K562 (cell line): ENCODE data around the gene ARHGEF7. TPM values are rescaled to one million over a fixed set of nuclear protein-coding genes. Genes with fewer than 3 reads are reported as not detected.

Experiments used
- ATAC-seq: fragments of 200-7000 bp; cut with Tn5 transposase; 3 replicates; pipeline ENCODE4 v1.9.1; 2020; ENCODE audit warnings: moderate library complexity
- BruUV-seq: library from RNA; stranded (reverse); fragments of 400-500 nt; replicated peaks from 2 replicates; lab custom pipeline; 2021; lab: Mats Ljungman, UMichigan
- CTCF ChIA-PET: fragments of 300-600 bp; formaldehyde crosslinking; extraction: SDS; loops from one replicate; lab custom pipeline; 2021; ENCODE audit warnings: low intra/inter-chr PET ratio; lab: Yijun Ruan, JAX
- POLR2A ChIA-PET: fragments of 300-600, 350-650 bp; sonication (Branson Sonifier 250); formaldehyde crosslinking; extraction: SDS; loops from one replicate; lab custom pipeline; 2021; ENCODE audit warnings: antibody characterized with exemption, inconsistent platforms; lab: Yijun Ruan, JAX
- DNase-seq, 4 experiments: peaks; one replicate each; pipeline versions ENCODE4 v3.0.0 to v3.0.0-alpha.2; 2011 to 2018; ENCODE audit warnings: low spot score in 3 of 4, mixed read lengths in 3 of 4; ENCODE audit errors: extremely low read depth in 1 of 4
- FAIRE-seq: peaks from 2 replicates; lab custom pipeline; 2011; peaks lifted over from hg19 to GRCh38; lab: Jason Lieb, UNC
- H2AFZ ChIP-seq: 2 replicates; pipeline ENCODE4 v1.6.0; 2011; ENCODE audit warnings: low read depth, low read length, control low read depth, inconsistent platforms
- H3K27ac ChIP-seq: fragments of 200-600 bp; 3 replicates; pipeline ENCODE4 v1.8.0; 2011; ENCODE audit warnings: low read depth, mild to moderate bottlenecking, control low read depth, inconsistent platforms, low read length, moderate library complexity, mixed read lengths; ENCODE audit errors: extremely low read depth
- H3K27me3 ChIP-seq, 2 experiments: fragments of 300-600 bp in 1 of 2; 2 replicates in 1 of 2; 3 replicates in 1 of 2; pipeline versions ENCODE4 v1.6.0 to v1.8.0; 2011; ENCODE audit warnings: inconsistent platforms in 2 of 2, low read length in 2 of 2, mild to moderate bottlenecking in 1 of 2, mixed read lengths in 1 of 2, moderate library complexity in 1 of 2; ENCODE audit not compliant: control insufficient read depth in 2 of 2, insufficient read depth in 2 of 2
- H3K36me3 ChIP-seq: fragments of 300-600 bp; 3 replicates; pipeline ENCODE4 v1.8.0; 2011; ENCODE audit warnings: mild to moderate bottlenecking, low read length, inconsistent platforms; ENCODE audit not compliant: control insufficient read depth, insufficient read depth
- H3K4me1 ChIP-seq, 2 experiments: fragments of 200-600 bp in 1 of 2; replicated peaks in 1 of 2; 2 replicates in 1 of 2; 3 replicates in 1 of 2; pipeline versions ENCODE4 v1.5.1 to v1.8.0; 2011; ENCODE audit warnings: inconsistent platforms in 2 of 2, low read length in 2 of 2, mild to moderate bottlenecking in 1 of 2, mixed read lengths in 1 of 2, moderate library complexity in 1 of 2; ENCODE audit not compliant: control insufficient read depth in 2 of 2, insufficient read depth in 2 of 2
- H3K4me2 ChIP-seq: 2 replicates; pipeline ENCODE4 v1.6.1; 2011; ENCODE audit warnings: low read length, control low read depth, inconsistent platforms, mixed read lengths; ENCODE audit not compliant: insufficient read depth
- H3K4me3 ChIP-seq: fragments of 200-600 bp; sonication (generic), shearing (Covaris generic); 2 replicates; pipeline ENCODE4 v1.5.1; 2016; ENCODE audit warnings: control low read depth, inconsistent platforms
- H3K79me2 ChIP-seq: fragments of 200-600 bp; 3 replicates; pipeline ENCODE4 v1.8.0; 2011; ENCODE audit warnings: low read length, inconsistent platforms; ENCODE audit not compliant: control insufficient read depth, insufficient read depth
- H3K9ac ChIP-seq, 2 experiments: 2 replicates each; pipeline versions ENCODE4 v1.6.0 to v1.6.1; 2011; ENCODE audit warnings: low read depth in 2 of 2, low read length in 2 of 2, control low read depth in 1 of 2, inconsistent platforms in 1 of 2, mild to moderate bottlenecking in 1 of 2, mixed read lengths in 1 of 2; ENCODE audit not compliant: insufficient read depth in 1 of 2
- H3K9me1 ChIP-seq: one replicate; pipeline ENCODE4 v1.6.0; 2011; ENCODE audit warnings: inconsistent platforms, mild to moderate bottlenecking, low read length, moderate library complexity; ENCODE audit not compliant: control insufficient read depth, insufficient read depth
- H3K9me3 ChIP-seq: replicated peaks from 2 replicates; pipeline ENCODE4 v1.5.1; 2011; ENCODE audit warnings: low read depth, low read length, inconsistent platforms; ENCODE audit not compliant: control insufficient read depth, insufficient read depth
- H4K20me1 ChIP-seq: replicated peaks from 2 replicates; pipeline ENCODE4 v1.6.1; 2011; ENCODE audit warnings: low read length, inconsistent platforms, mixed read lengths; ENCODE audit not compliant: control insufficient read depth, insufficient read depth
- CBX1 ChIP-seq: sonication (generic); IDR thresholded peaks from 2 replicates; pipeline ENCODE4 v1.6.1; 2016; ENCODE audit warnings: antibody characterized with exemption, low read depth, mild to moderate bottlenecking
- ETV5 ChIP-seq: sonication (generic); formaldehyde crosslinking; IDR thresholded peaks from 2 replicates; pipeline ENCODE4 v1.4.0; 2020; ENCODE audit warnings: low read depth, mild to moderate bottlenecking, missing genetic modification reagents
- FOXM1 ChIP-seq, 2 experiments: fragments of 450-650 bp in 1 of 2; sonication (generic) in 1 of 2; formaldehyde crosslinking in 1 of 2; IDR thresholded peaks; 2 replicates each; pipeline versions ENCODE4 v1.6.1 to v1.9.0; 2017 to 2022; ENCODE audit warnings: low read depth in 2 of 2, mild to moderate bottlenecking in 2 of 2, missing genetic modification reagents in 1 of 2, moderate library complexity in 1 of 2
- KAT7 ChIP-seq: sonication (generic); formaldehyde crosslinking; IDR thresholded peaks from 2 replicates; pipeline ENCODE4 v1.8.0; 2022; ENCODE audit warnings: missing genetic modification reagents, mild to moderate bottlenecking, borderline replicate concordance
- RFX1 ChIP-seq: fragments of 450-650 bp; IDR thresholded peaks from 2 replicates; pipeline ENCODE4 v1.6.1; 2016; ENCODE audit warnings: mild to moderate bottlenecking, moderate library complexity
- TBP ChIP-seq: optimal IDR thresholded peaks from 2 replicates; pipeline ENCODE3; 2011; ENCODE audit warnings: low read depth, low read length, improper control_type of control experiment
- TCFL5 ChIP-seq: fragments of 250-450 bp; sonication (Bioruptor Pico); conservative IDR thresholded peaks from 2 replicates; pipeline ENCODE4 v1.6.1; 2021; ENCODE audit warnings: mild to moderate bottlenecking, moderate library complexity, matching md5 sums
- TEAD1 ChIP-seq, 2 experiments: fragments of 450-650 bp in 1 of 2; sonication (generic) in 1 of 2; formaldehyde crosslinking; IDR thresholded peaks; 2 replicates each; pipeline versions ENCODE4 v1.4.0 to v1.8.0; 2020 to 2022; ENCODE audit warnings: mild to moderate bottlenecking in 2 of 2, missing genetic modification reagents in 1 of 2
- TEAD2 ChIP-seq: fragments of 450-650 bp; IDR thresholded peaks from 2 replicates; pipeline ENCODE4 v1.6.1; 2016; ENCODE audit warnings: missing genetic modification characterization, control low read depth, missing compliant biosample characterization
- ZBTB33 ChIP-seq: sonication (generic); formaldehyde crosslinking; IDR thresholded peaks from 2 replicates; pipeline ENCODE4 v1.8.1; 2023; ENCODE audit warnings: mild to moderate bottlenecking, missing genetic modification reagents
- ZBTB49 ChIP-seq: sonication (generic); formaldehyde crosslinking; IDR thresholded peaks from 2 replicates; pipeline ENCODE4 v1.8.0; 2022; ENCODE audit warnings: missing genetic modification reagents, mild to moderate bottlenecking, borderline replicate concordance
- ZFX ChIP-seq: sonication (generic); formaldehyde crosslinking; IDR thresholded peaks from 2 replicates; pipeline ENCODE4 v1.8.0; 2022; ENCODE audit warnings: mild to moderate bottlenecking, missing genetic modification reagents, moderate library complexity
- ZNF444 ChIP-seq: fragments of 250-450 bp; sonication (Bioruptor Pico); IDR thresholded peaks from 2 replicates; pipeline ENCODE4 v1.4.0; 2020; ENCODE audit warnings: mild to moderate bottlenecking, moderate library complexity
- ZNF586 ChIP-seq: fragments of 450-650 bp; formaldehyde crosslinking; conservative IDR thresholded peaks from 2 replicates; pipeline ENCODE4 v1.4.0; 2020; ENCODE audit warnings: mild to moderate bottlenecking, moderate library complexity
- ZNF589 ChIP-seq: fragments of 200-800 bp; sonication (Bioruptor generic); IDR thresholded peaks from 2 replicates; pipeline ENCODE4 v1.6.1; 2016; ENCODE audit warnings: low read depth, missing genetic modification characterization, missing compliant biosample characterization
- WGBS: fragments of 100-300 bp; shearing (Covaris generic); methylation state at CpG from one replicate; pipeline ENCODE4 v1.1.6; 2016; ENCODE audit warnings: low coverage, mixed read lengths; ENCODE audit not compliant: insufficient coverage; ENCODE audit errors: missing lambda C conversion rate; 5-methylcytosine and 5-hydroxymethylcytosine counted together
- in situ Hi-C: fragments of 300-500 bp; cut with MboI; formaldehyde crosslinking; loops from 4 replicates; pipeline ENCODE4 v1.15.0; 2018; ENCODE audit warnings: inconsistent platforms, mixed read lengths
- intact Hi-C: fragments of 100-400 bp; cut with micrococcal nuclease; formaldehyde crosslinking; loops from 2 replicates; pipeline ENCODE4 v1.14.2; 2022
- polyA plus RNA-seq, 8 experiments: library from polyadenylated mRNA; depleted of rRNA in 4 of 8; stranded (reverse) in 5 of 8; unstranded in 3 of 8; fragments of >200 nt; fragmentation: Nextera tagmentation in 2 of 8; fragmentation: Illumina TruSeq in 1 of 8; extraction: Ambion mirVana in 2 of 8; extraction: Trizol in 1 of 8; gene quantifications; 2 replicates each; pipeline versions ENCODE4 v1.2.1 to v1.2.3, GENCODE V29; 2011 to 2014; ENCODE audit warnings: inconsistent platforms in 1 of 8, missing spikeins in 1 of 8
- total RNA-seq, 7 experiments: library from RNA; depleted of rRNA in 6 of 7; stranded (reverse); fragments of >200 nt in 6 of 7; fragmentation: Illumina TruSeq in 2 of 7; extraction: Trizol in 2 of 7; gene quantifications; 2 replicates each; pipeline versions ENCODE4 v1.2.1 to v1.2.3, GENCODE V29; 2011 to 2021; ENCODE audit warnings: low replicate concordance in 1 of 7

Gene ARHGEF7
- total and polyA plus RNA-seq, 9 of the 15 experiments (the other 6 are each of a cell fraction or from before 2014, with no cell fraction given) = 2.1 to 26.8 (median 17.5) TPM

GRCh38 chr13:111209613-111210012 is 94.5 kb downstream of the ARHGEF7 start:
- H3K27ac ChIP-seq = no peak overlapping the region
- ChIA-PET POLR2A (no interaction called here), CTCF (no interaction called here)
- H3K9me3 ChIP-seq = no peaks in the 10 kb centered on the region
- peaks cover 4% of the 10 kb centered on the region for H4K20me1 ChIP-seq
- in situ Hi-C loops = no loop called here
- TF ChIP-seq ZBTB49 (CRISPR knock-in tag) (no peak), TCFL5 (no peak), TEAD1 (CRISPR knock-in tag; IDR thresholded peaks at IDR 0.05) (no peak), ZNF586 (CRISPR knock-in tag) (no peak), FOXM1 (IDR thresholded peaks at IDR 0.05; ENCODE audit: low read depth) (no peak), FOXM1 (CRISPR knock-in tag; IDR thresholded peaks at IDR 0.05; ENCODE audit: low read depth) (no peak), ZNF589 (CRISPR knock-in tag) (no peak), ETV5 (CRISPR knock-in tag) (no peak), ZBTB33 (CRISPR knock-in tag) (no peak), TBP (no peak), CBX1 (no peak), ZFX (CRISPR knock-in tag) (no peak), ZNF444 (CRISPR knock-in tag) (no peak), KAT7 (CRISPR knock-in tag) (no peak), TEAD2 (tag) (no peak), RFX1 (no peak)
- TF ChIP-seq, all 486 proteins: peak for 0
- H3K36me3 ChIP-seq = no peaks in the 10 kb centered on the region; the same call in 2 of the 3 replicates
- no peak overlapping the region for H3K9ac ChIP-seq
- peaks cover 0 to 5% of the 10 kb centered on the region in 2 experiments; a peak in 2 of 5 replicates for H3K4me1 ChIP-seq
- no peaks in the 10 kb centered on the region for H3K9me1 ChIP-seq
- ATAC-seq (no peak), FAIRE-seq (no peak), DNase-seq (no peak)
- no TSS peak for BruUV-seq
- peaks cover 20% of the 10 kb centered on the region; the same call in 2 of the 3 replicates for H3K79me2 ChIP-seq
- H2AFZ ChIP-seq = no peak overlapping the region
- no peak overlapping the region for H3K4me2 ChIP-seq
- no peak overlapping the region for H3K4me3 ChIP-seq
- 95% methylated on average over 9 of the region's 9 CpGs for WGBS
- H3K27me3 ChIP-seq = no peaks in the 10 kb centered on the region
- intact Hi-C loops = no loop called here
